Upper lobe of right lung (tissue), 1 donor: ENCODE measurements around the gene MIOX. TPM values are rescaled to one million over a fixed set of nuclear protein-coding genes. Genes with fewer than 3 reads are reported as not detected.

ENCODE experiments used
- ATAC-seq: fragments of 200-7000 bp; cut with Tn5 transposase; one replicate; pipeline ENCODE4 v1.9.1; 2020; ENCODE audit warnings: mild to moderate bottlenecking, moderate library complexity
- DNase-seq: peaks from one replicate; pipeline ENCODE4 v3.0.0-alpha.2; 2020
- H3K27ac ChIP-seq: fragments of 200-600 bp; one replicate; pipeline ENCODE4 v1.8.0; 2022
- H3K27me3 ChIP-seq: fragments of 200-600 bp; one replicate; pipeline ENCODE4 v1.8.0; 2022; ENCODE audit warnings: mild to moderate bottlenecking
- H3K36me3 ChIP-seq: fragments of 200-600 bp; one replicate; pipeline ENCODE4 v1.8.0; 2022
- H3K4me1 ChIP-seq: fragments of 200-600 bp; one replicate; pipeline ENCODE4 v1.8.0; 2022
- H3K4me3 ChIP-seq: fragments of 200-600 bp; one replicate; pipeline ENCODE4 v1.8.0; 2022; ENCODE audit warnings: mild to moderate bottlenecking
- H3K9me3 ChIP-seq: fragments of 200-600 bp; one replicate; pipeline ENCODE4 v1.8.0; 2022
- intact Hi-C: fragments of 100-400 bp; cut with DNase I; formaldehyde crosslinking; loops from one replicate; pipeline ENCODE4 v1.11.0; 2022
- total RNA-seq: library from RNA; stranded (reverse); fragmentation: NEBNext Ultra II Directional; extraction: Animal tissue kit (Norgen Biotek cat#: 25700); gene quantifications from one replicate; pipeline ENCODE4 v1.2.1, GENCODE V29; 2021
- TF ChIP-seq, protein P1 (sequence below): fragments of 200-600 bp; IDR thresholded peaks from one replicate; pipeline ENCODE4 v1.8.0; 2022; ENCODE audit warnings: antibody characterized with exemption
- donor health status: DM: no; HTN: yes; CAD: no; lungs with severe emphysema.

MIOX gene
- total RNA-seq, 1 donor from 2014 or later: not detected

DNA sequence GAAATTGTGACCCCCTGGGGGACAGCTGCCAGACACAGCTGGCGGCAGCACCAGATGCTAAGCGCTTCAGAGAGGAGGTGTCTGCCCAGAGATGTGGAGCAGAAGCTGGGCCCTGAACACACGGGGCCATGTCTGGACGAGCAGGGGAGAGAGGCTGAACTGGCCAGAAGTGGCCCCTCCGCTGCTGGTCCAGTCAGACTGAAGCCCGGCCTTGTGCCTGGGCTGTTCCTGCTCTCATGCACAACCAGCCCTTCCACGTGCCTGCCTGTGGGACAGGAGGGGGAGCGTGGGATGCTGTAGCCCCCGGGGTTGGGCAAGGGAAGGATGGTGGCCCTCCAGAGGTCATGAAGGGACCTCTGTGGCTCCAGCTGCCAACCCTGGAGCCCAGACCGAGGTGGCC, 3.6 kb upstream of the MIOX start:
- peaks cover 6% of the 10 kb centered on the region for H3K4me1 ChIP-seq
- no peak overlapping the region for H3K4me3 ChIP-seq
- H3K36me3 ChIP-seq: no peaks in the 10 kb centered on the region
- intact Hi-C loops: no loop called here
- no peak for ATAC-seq
- no peaks in the 10 kb centered on the region for H3K9me3 ChIP-seq
- H3K27me3 ChIP-seq: peaks cover 31% of the 10 kb centered on the region
- TF ChIP-seq, protein P1, sequence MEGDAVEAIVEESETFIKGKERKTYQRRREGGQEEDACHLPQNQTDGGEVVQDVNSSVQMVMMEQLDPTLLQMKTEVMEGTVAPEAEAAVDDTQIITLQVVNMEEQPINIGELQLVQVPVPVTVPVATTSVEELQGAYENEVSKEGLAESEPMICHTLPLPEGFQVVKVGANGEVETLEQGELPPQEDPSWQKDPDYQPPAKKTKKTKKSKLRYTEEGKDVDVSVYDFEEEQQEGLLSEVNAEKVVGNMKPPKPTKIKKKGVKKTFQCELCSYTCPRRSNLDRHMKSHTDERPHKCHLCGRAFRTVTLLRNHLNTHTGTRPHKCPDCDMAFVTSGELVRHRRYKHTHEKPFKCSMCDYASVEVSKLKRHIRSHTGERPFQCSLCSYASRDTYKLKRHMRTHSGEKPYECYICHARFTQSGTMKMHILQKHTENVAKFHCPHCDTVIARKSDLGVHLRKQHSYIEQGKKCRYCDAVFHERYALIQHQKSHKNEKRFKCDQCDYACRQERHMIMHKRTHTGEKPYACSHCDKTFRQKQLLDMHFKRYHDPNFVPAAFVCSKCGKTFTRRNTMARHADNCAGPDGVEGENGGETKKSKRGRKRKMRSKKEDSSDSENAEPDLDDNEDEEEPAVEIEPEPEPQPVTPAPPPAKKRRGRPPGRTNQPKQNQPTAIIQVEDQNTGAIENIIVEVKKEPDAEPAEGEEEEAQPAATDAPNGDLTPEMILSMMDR: no peak
- DNase-seq: peak; percentile 61
- no peak overlapping the region for H3K27ac ChIP-seq

DNA sequence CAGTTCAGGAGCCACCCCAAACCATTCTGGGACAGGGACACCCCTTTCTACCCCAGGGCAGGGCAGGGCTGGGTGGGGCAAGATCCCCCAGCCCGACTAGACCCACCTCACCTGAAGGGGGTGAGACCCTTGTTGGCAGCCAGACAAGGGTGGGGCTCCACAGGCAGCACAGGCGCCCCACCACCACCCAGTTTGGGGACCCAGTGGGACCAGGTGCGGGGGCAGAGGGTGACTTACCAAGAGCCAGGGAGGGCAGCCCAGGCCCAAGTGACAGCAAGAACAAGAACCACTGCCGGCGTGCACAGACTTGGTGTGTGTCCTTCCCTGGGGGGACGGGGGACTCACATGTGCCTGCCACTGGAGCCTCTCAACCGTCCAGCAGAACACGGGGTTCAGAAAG, 3.1 kb upstream of the MIOX start:
- TF ChIP-seq, protein P1: no peak
- peaks cover 6% of the 10 kb centered on the region for H3K4me1 ChIP-seq
- no peak for ATAC-seq
- no peaks in the 10 kb centered on the region for H3K9me3 ChIP-seq
- DNase-seq: peak; percentile 60
- H3K27ac ChIP-seq: no peak overlapping the region
- no peak overlapping the region for H3K4me3 ChIP-seq
- no peaks in the 10 kb centered on the region for H3K36me3 ChIP-seq
- peaks cover 31% of the 10 kb centered on the region for H3K27me3 ChIP-seq
- intact Hi-C loops: no loop called here

DNA sequence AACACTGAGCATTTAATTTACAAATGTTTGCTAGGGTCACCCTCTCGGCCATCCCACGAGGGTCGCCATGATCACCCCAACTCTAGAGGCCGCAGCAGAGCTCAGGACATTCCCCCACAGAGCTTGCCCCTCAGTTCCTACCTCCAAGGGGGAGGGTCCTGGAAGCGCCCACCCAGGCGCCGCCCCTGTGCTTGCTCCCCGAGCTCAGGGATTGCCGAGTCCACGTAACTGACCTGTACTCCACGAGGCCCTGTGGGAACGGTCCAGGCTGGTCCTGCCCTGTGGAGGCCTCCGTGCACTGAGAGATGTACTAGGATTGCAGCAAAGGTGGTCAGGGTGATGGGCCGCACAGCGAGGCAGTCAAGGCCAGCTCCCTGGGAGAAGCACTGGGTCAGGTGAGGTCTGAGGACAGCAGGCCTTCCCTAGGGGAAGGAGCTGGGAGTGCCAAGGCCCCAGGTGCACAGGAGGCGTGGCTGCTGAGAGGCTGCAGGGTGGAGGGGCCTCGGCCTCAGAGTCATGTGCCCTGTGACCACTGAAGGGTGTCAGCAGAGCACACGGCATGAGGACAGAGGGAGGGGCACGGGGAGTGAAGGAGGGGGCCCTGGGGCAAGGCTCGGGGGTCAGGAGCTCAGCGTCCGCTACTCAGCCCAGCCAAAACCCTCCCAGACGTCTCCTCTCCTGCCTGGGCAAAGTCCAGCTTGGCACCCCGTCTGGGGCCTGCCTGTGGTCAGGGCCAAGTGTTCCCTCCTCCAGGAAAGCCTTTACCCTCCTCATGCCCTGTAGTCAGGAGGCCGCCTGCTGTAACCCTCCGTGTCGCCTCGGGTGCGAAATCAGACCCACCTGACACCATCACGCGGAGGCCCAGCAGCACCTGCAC, 2.4 kb upstream of the MIOX start:
- peaks cover 31% of the 10 kb centered on the region for H3K27me3 ChIP-seq
- H3K9me3 ChIP-seq: no peaks in the 10 kb centered on the region
- no peaks in the 10 kb centered on the region for H3K36me3 ChIP-seq
- ATAC-seq: peak; percentile 4
- peak; percentile 64 for DNase-seq
- TF ChIP-seq, protein P1: no peak
- H3K27ac ChIP-seq: no peak overlapping the region
- intact Hi-C loops: no loop called here
- H3K4me1 ChIP-seq: peaks cover 6% of the 10 kb centered on the region
- H3K4me3 ChIP-seq: no peak overlapping the region

DNA sequence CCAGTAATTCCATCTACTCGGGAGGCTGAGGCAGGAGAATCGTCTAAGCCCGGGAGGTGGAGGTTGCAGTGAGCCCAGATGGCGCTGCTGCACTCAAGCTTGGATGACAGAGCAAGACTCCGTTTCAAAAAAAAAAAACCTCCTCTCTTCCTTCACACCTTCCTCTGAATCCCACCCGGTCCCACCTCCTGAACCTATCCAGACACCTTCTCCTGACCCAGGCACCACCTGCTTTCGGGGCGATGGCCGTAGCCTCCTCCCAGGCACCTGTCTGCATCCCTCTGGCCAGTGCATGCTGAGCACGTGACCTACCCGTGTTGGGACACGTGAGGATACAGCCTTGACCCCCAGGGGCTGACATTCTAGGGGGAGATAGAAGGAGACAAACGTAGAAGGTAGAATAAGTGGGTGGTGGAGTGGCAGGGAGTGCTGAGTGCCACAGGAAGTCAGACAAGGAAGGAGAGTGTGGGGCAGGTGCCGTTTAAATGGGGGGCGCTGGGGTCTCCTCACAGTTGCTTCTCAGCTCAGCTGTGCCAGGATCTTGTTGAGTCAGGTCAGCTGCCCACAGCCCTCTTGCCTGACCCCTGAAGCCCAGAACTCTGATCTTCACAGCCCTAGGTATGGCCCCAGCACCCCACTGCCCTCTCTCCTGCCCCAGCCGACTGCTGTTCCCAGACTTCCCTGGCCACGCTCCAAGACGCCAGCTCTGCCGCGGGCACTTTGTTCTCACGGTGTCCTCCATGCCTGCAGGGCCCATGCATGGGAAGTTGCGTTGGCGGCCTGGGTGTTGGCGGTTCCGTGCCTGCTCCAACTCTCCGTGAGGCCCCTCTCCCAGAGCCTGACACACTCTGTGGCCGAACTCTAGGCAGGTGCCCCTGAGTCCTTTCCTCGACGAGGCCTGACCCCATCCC, 1.2 kb upstream of the MIOX start:
- DNase-seq (peak; percentile 82), ATAC-seq (peak; percentile 12)
- H3K4me3 ChIP-seq: no peak overlapping the region
- no peaks in the 10 kb centered on the region for H3K36me3 ChIP-seq
- peaks cover 26% of the 10 kb centered on the region for H3K27me3 ChIP-seq
- H3K9me3 ChIP-seq: no peaks in the 10 kb centered on the region
- peaks cover 6% of the 10 kb centered on the region for H3K4me1 ChIP-seq
- intact Hi-C loops: no loop called here
- TF ChIP-seq, protein P1: no peak
- H3K27ac ChIP-seq: no peak overlapping the region

DNA sequence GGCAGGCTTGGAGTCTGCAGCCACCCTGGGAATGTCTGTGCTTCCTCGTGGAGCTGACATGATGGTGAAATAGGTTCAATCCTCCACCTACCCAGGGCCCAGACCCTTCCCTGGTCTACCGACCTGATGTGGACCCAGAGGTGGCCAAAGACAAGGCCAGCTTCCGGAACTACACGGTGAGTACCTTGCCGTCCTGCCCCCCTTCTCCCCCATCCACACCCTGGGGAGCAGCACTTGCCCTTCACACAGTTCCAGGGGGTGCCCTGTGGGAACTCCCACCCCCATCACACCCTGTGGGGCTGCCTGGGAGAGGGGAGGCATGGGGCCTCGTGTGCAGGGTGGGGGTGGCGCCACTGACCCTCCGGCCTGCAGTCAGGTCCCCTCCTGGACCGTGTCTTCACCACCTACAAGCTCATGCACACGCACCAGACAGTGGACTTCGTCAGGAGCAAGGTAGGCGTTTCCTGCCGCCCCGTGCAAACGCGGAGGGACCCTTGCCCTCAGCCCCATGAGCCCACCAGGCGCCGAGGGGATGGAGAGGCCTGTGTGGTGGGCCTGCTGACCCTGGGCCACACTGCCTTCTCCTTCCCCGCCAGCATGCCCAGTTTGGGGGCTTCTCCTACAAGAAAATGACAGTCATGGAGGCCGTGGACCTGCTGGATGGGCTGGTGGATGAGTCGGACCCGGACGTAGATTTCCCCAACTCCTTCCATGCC, 789 bp downstream of the MIOX start:
- no peak overlapping the region for H3K4me3 ChIP-seq
- no peaks in the 10 kb centered on the region for H3K4me1 ChIP-seq
- intact Hi-C loops: no loop called here
- no peaks in the 10 kb centered on the region for H3K36me3 ChIP-seq
- DNase-seq (no peak), ATAC-seq (no peak)
- TF ChIP-seq, protein P1: no peak
- peaks cover 9% of the 10 kb centered on the region for H3K27me3 ChIP-seq
- H3K27ac ChIP-seq: no peak overlapping the region
- H3K9me3 ChIP-seq: no peaks in the 10 kb centered on the region
